ENCODE measurements around the gene STEAP1B.

GRCh38 chr7:22404421-22405023, 95.5 kb downstream of the STEAP1B start:
- TF ChIP-seq CTCF (IDR thresholded peaks at IDR 0.05; ENCODE audit: poor library complexity), result no peak
- TF ChIP-seq EZH2 (IDR thresholded peaks at IDR 0.05; ENCODE audit: borderline replicate concordance), result no peak

All from hepatocyte (in vitro differentiated cells).